BE2C (cell line): Measurements from ENCODE around the gene DMPK.

Experiments
- DNase-seq: peaks from one replicate; pipeline ENCODE4 v3.0.0-alpha.2; 2020
- H3K27me3 ChIP-seq: fragments of 250-450 bp; sonication (Bioruptor Pico); 2 replicates; pipeline ENCODE4 v1.5.1; 2020; ENCODE audit warnings: mild to moderate bottlenecking
- H3K36me3 ChIP-seq: fragments of 250-450 bp; sonication (Bioruptor Pico); 2 replicates; pipeline ENCODE4 v1.5.1; 2020; ENCODE audit warnings: mild to moderate bottlenecking
- H3K4me1 ChIP-seq: fragments of 250-450 bp; sonication (Bioruptor Pico); 2 replicates; pipeline ENCODE4 v1.5.1; 2020
- H3K4me3 ChIP-seq: 2 replicates; pipeline ENCODE4 v1.5.1; 2011; ENCODE audit warnings: low read depth, low read length
- H3K9me3 ChIP-seq: fragments of 250-450 bp; sonication (Bioruptor Pico); 2 replicates; pipeline ENCODE4 v1.5.1; 2020
- TF ChIP-seq, protein P1 (sequence below): IDR thresholded peaks from 2 replicates; pipeline ENCODE4 v1.5.1; 2012; ENCODE audit warnings: mild to moderate bottlenecking, low read depth, low read length

The DMPK gene

GRCh38 chr19:45774765-45775164 is 7.5 kb downstream of the DMPK start:
- no peaks in the 10 kb centered on the region for H3K27me3 ChIP-seq
- H3K9me3 ChIP-seq: no peaks in the 10 kb centered on the region
- peaks cover 13% of the 10 kb centered on the region for H3K36me3 ChIP-seq
- TF ChIP-seq, protein P1, sequence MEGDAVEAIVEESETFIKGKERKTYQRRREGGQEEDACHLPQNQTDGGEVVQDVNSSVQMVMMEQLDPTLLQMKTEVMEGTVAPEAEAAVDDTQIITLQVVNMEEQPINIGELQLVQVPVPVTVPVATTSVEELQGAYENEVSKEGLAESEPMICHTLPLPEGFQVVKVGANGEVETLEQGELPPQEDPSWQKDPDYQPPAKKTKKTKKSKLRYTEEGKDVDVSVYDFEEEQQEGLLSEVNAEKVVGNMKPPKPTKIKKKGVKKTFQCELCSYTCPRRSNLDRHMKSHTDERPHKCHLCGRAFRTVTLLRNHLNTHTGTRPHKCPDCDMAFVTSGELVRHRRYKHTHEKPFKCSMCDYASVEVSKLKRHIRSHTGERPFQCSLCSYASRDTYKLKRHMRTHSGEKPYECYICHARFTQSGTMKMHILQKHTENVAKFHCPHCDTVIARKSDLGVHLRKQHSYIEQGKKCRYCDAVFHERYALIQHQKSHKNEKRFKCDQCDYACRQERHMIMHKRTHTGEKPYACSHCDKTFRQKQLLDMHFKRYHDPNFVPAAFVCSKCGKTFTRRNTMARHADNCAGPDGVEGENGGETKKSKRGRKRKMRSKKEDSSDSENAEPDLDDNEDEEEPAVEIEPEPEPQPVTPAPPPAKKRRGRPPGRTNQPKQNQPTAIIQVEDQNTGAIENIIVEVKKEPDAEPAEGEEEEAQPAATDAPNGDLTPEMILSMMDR: no peak
- H3K4me3 ChIP-seq: no peak overlapping the region
- peaks cover 9% of the 10 kb centered on the region for H3K4me1 ChIP-seq
- DNase-seq: no peak

DNA sequence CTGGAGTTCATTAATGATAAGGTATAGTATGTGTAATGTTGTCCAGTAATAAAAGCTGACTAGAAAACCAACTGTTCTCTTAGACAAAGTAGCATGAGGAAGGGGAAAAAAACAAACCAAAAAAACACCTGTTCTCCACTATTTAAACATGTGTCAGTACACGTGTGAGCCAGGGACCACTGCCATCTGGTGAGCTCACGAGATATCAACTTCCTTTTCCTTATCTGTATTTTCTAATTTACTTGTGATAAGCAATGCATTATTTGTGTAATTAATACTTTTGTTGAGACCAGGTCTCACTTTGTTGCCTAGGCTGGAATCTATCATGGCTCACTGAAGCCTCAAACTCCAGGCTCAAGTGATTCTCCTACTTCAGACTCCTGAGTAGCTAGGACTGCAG is 8.9 kb downstream of the DMPK start:
- Histone ChIP-seq H3K4me1 (peaks cover 8% of the 10 kb centered on the region), H3K4me3 (no peak overlapping the region), H3K9me3 (no peaks in the 10 kb centered on the region), H3K27me3 (peaks cover under 1% of the 10 kb centered on the region), H3K36me3 (peaks cover 13% of the 10 kb centered on the region)
- DNase-seq: no peak
- TF ChIP-seq, protein P1: no peak

DNA sequence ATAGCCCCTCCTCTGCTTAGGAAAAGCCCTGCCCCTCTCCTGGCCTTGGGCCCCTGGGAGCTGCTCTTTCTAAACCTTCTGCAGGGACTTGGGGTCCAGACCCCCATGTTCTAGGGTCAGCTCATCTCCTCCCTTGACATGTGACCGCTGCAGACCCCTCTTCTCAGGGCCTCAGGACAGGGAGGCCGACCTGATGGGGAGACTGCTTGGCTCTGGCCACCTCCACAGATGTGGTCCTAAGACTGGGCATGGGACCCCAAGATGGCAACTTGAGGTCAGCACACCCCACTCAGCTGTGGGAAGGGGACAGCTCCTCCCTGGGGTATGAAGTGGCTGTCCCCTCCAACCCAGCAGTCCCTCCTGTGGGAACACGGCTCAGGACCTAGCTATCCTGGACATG is 9.4 kb downstream of the DMPK start:
- no peak for DNase-seq
- Histone ChIP-seq H3K9me3 (no peaks in the 10 kb centered on the region), H3K36me3 (peaks cover 8% of the 10 kb centered on the region), H3K27me3 (peaks cover 5% of the 10 kb centered on the region), H3K4me3 (no peak overlapping the region), H3K4me1 (peaks cover 8% of the 10 kb centered on the region)
- TF ChIP-seq, protein P1: no peak

- TF ChIP-seq, protein P1: no peak
- DNase-seq: no peak
- no peaks in the 10 kb centered on the region for H3K9me3 ChIP-seq
- peaks cover 4% of the 10 kb centered on the region for H3K36me3 ChIP-seq
- no peak overlapping the region for H3K4me3 ChIP-seq
- H3K4me1 ChIP-seq: peaks cover 8% of the 10 kb centered on the region
- peaks cover 11% of the 10 kb centered on the region for H3K27me3 ChIP-seq
Measured at GRCh38 chr19:45772130-45772840, 10.0 kb downstream of the DMPK start.

GRCh38 chr19:45771311-45771933 is 10.9 kb downstream of the DMPK start:
- H3K27me3 ChIP-seq: peaks cover 20% of the 10 kb centered on the region
- H3K36me3 ChIP-seq: no peaks in the 10 kb centered on the region
- no peaks in the 10 kb centered on the region for H3K9me3 ChIP-seq
- no peak for DNase-seq
- TF ChIP-seq, protein P1: no peak
- H3K4me1 ChIP-seq: peaks cover 8% of the 10 kb centered on the region
- no peak overlapping the region; the same call in 1 of the 2 replicates for H3K4me3 ChIP-seq
